Duodenal mucosa (tissue), 2 donors: ENCODE results near the gene TNIP3.

Experiments used
- H3K27ac ChIP-seq: one replicate; pipeline ENCODE4 v1.7.0; 2013; ENCODE audit warnings: low read depth, low read length
- H3K27me3 ChIP-seq, 2 donors: one replicate each; pipeline ENCODE4 v1.7.0; 2013; ENCODE audit warnings: low read length in 2 of 2, control low read depth in 1 of 2; ENCODE audit not compliant: insufficient read depth in 2 of 2, control insufficient read depth in 1 of 2
- H3K36me3 ChIP-seq, 2 donors: one replicate each; pipeline ENCODE4 v1.7.0; 2013; ENCODE audit warnings: low read length in 2 of 2, control low read depth in 1 of 2; ENCODE audit not compliant: insufficient read depth in 2 of 2, control insufficient read depth in 1 of 2
- H3K4me1 ChIP-seq, 2 donors: one replicate each; pipeline ENCODE4 v1.7.0; 2013; ENCODE audit warnings: low read length in 2 of 2, control low read depth in 1 of 2; ENCODE audit not compliant: insufficient read depth in 2 of 2, control insufficient read depth in 1 of 2
- H3K4me3 ChIP-seq, 2 donors: one replicate each; pipeline ENCODE4 v1.7.0; 2013; ENCODE audit warnings: low read length in 2 of 2, low read depth in 1 of 2
- H3K9ac ChIP-seq, 2 donors: one replicate each; pipeline ENCODE4 v1.7.0; 2013; ENCODE audit warnings: low read length in 2 of 2, low read depth in 1 of 2
- H3K9me3 ChIP-seq, 2 donors: one replicate each; pipeline ENCODE4 v1.7.0; 2013; ENCODE audit warnings: low read length in 2 of 2, control low read depth in 1 of 2; ENCODE audit not compliant: control insufficient read depth in 1 of 2

TNIP3 gene

GRCh38 chr4:121192480-121192879 is 28.4 kb upstream of the TNIP3 start:
- no peak overlapping the region for H3K4me3 ChIP-seq

GRCh38 chr4:121192013-121192412 is 27.9 kb upstream of the TNIP3 start:
- H3K9ac ChIP-seq, result no peak overlapping the region
- no peaks in the 10 kb centered on the region for H3K4me1 ChIP-seq
- H3K9me3 ChIP-seq, result no peaks in the 10 kb centered on the region
- no peak overlapping the region for H3K4me3 ChIP-seq
- H3K27ac ChIP-seq, result no peak overlapping the region
- no peaks in the 10 kb centered on the region for H3K27me3 ChIP-seq
- no peaks in the 10 kb centered on the region for H3K36me3 ChIP-seq

More at GRCh38 chr4:121192480-121192879, 28.4 kb upstream of the TNIP3 start:
- no peaks in the 10 kb centered on the region for H3K27me3 ChIP-seq
- H3K36me3 ChIP-seq, result no peaks in the 10 kb centered on the region
- H3K27ac ChIP-seq, result no peak overlapping the region
- H3K9ac ChIP-seq, result no peak overlapping the region
- no peaks in the 10 kb centered on the region for H3K9me3 ChIP-seq
- no peaks in the 10 kb centered on the region for H3K4me1 ChIP-seq

- H3K9ac ChIP-seq, result no peak overlapping the region
- no peaks in the 10 kb centered on the region for H3K9me3 ChIP-seq
- H3K27ac ChIP-seq, result no peak overlapping the region
- H3K27me3 ChIP-seq, result no peaks in the 10 kb centered on the region
- H3K4me3 ChIP-seq, result no peak overlapping the region
- H3K36me3 ChIP-seq, result no peaks in the 10 kb centered on the region
- H3K4me1 ChIP-seq, result no peaks in the 10 kb centered on the region
These were observed 27.2 kb upstream of the TNIP3 start for GRCh38 chr4:121191361-121191760.

- Histone ChIP-seq H3K36me3 (no peaks in the 10 kb centered on the region), H3K27me3 (no peaks in the 10 kb centered on the region), H3K4me1 (no peaks in the 10 kb centered on the region), H3K4me3 (no peak overlapping the region), H3K9me3 (no peaks in the 10 kb centered on the region), H3K27ac (no peak overlapping the region), H3K9ac (no peak overlapping the region)
These were observed 26.3 kb upstream of the TNIP3 start for GRCh38 chr4:121190389-121190788.

- Histone ChIP-seq H3K27me3 (no peaks in the 10 kb centered on the region), H3K9me3 (no peaks in the 10 kb centered on the region), H3K4me1 (no peaks in the 10 kb centered on the region), H3K4me3 (no peak overlapping the region), H3K36me3 (no peaks in the 10 kb centered on the region), H3K27ac (no peak overlapping the region), H3K9ac (no peak overlapping the region)
These were observed 25.4 kb upstream of the TNIP3 start for GRCh38 chr4:121189326-121190215.

GRCh38 chr4:121187206-121187605 is 23.1 kb upstream of the TNIP3 start:
- H3K9ac ChIP-seq, result no peak overlapping the region
- no peak overlapping the region for H3K27ac ChIP-seq
- H3K9me3 ChIP-seq, result no peaks in the 10 kb centered on the region
- no peaks in the 10 kb centered on the region for H3K36me3 ChIP-seq
- H3K27me3 ChIP-seq, result no peaks in the 10 kb centered on the region
- H3K4me3 ChIP-seq, result no peak overlapping the region
- no peaks in the 10 kb centered on the region for H3K4me1 ChIP-seq

- H3K27ac ChIP-seq, result no peak overlapping the region
- no peak overlapping the region for H3K9ac ChIP-seq
- H3K4me3 ChIP-seq, result no peak overlapping the region
- no peaks in the 10 kb centered on the region for H3K27me3 ChIP-seq
- no peaks in the 10 kb centered on the region for H3K36me3 ChIP-seq
- H3K4me1 ChIP-seq, result no peaks in the 10 kb centered on the region
- H3K9me3 ChIP-seq, result no peaks in the 10 kb centered on the region
These were observed 21.8 kb upstream of the TNIP3 start for GRCh38 chr4:121185960-121186359.

GRCh38 chr4:121183989-121184388 is 19.9 kb upstream of the TNIP3 start:
- no peaks in the 10 kb centered on the region for H3K27me3 ChIP-seq
- H3K9me3 ChIP-seq, result no peaks in the 10 kb centered on the region
- no peak overlapping the region for H3K9ac ChIP-seq
- no peak overlapping the region for H3K4me3 ChIP-seq
- no peak overlapping the region for H3K27ac ChIP-seq
- no peaks in the 10 kb centered on the region for H3K36me3 ChIP-seq
- no peaks in the 10 kb centered on the region for H3K4me1 ChIP-seq

GRCh38 chr4:121183361-121183760 is 19.2 kb upstream of the TNIP3 start:
- Histone ChIP-seq H3K36me3 (no peaks in the 10 kb centered on the region), H3K9me3 (no peaks in the 10 kb centered on the region), H3K27me3 (no peaks in the 10 kb centered on the region), H3K4me1 (no peaks in the 10 kb centered on the region), H3K4me3 (no peak overlapping the region), H3K27ac (no peak overlapping the region), H3K9ac (no peak overlapping the region)

GRCh38 chr4:121182296-121182695 is 18.2 kb upstream of the TNIP3 start:
- Histone ChIP-seq H3K9me3 (no peaks in the 10 kb centered on the region), H3K27me3 (no peaks in the 10 kb centered on the region), H3K27ac (no peak overlapping the region), H3K9ac (peak overlapping the region; percentile 26 to 29), H3K4me3 (peak overlapping the region; percentile 26 to 48), H3K4me1 (no peaks in the 10 kb centered on the region), H3K36me3 (no peaks in the 10 kb centered on the region)
